SU-DHL-6 (cell line): ENCODE results near the gene CDK11B.

Experiments
- CTCF ChIP-seq: fragments of 200-600 bp; sonication (generic); IDR thresholded peaks from one replicate; pipeline ENCODE4 v1.5.1; 2017; ENCODE audit warnings: antibody characterized with exemption, mild to moderate bottlenecking, low read length, moderate library complexity; ENCODE audit not compliant: insufficient read depth, poor library complexity, severe bottlenecking
- EZH2phosphoT487 ChIP-seq: fragments of 200-600 bp; sonication (generic), shearing (Covaris generic); conservative IDR thresholded peaks from 2 replicates; pipeline ENCODE4 v1.6.1; 2018; ENCODE audit warnings: mild to moderate bottlenecking, antibody characterized with exemption, low read length, moderate library complexity, mixed read lengths

GRCh38 chr1:1614954-1615255 is 43.9 kb downstream of the CDK11B start:
- TF ChIP-seq CTCF (no peak), EZH2phosphoT487 (no peak)
